ENCODE results near the gene PAPPA.

The PAPPA gene

DNA sequence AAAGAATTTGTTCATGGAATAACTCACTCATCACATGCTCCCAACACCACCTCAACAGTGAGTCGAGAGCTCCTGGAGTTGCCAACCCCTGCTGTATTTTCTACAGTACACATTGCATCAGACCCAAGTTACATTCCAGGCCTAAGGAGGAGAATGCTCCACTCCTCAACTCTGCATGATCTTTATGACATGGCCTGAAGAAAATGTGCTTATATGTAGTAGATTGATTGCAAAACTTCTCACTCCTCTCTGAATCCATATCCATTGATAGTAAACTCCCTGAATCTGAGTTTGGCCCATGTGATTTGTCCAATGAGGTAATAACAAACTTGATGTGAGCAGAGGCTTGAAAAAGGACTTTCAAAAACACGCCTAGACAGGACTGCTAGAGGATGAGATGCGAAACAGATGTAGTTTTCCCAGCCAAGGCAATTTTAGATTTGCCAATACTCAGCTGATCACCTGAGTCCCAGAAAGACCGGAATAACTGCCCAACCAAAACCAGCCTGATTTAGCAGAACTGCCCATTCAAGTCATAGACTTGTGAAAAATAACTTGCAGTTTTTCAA lies 29.0 kb upstream of the PAPPA start:
- Histone ChIP-seq H3F3A (ENCODE audit: insufficient read depth) (no peaks in the 10 kb centered on the region), H2AFZ (ENCODE audit: low read depth, low read length, severe bottlenecking) (no peak overlapping the region), H3K9me2 (replicated peaks; ENCODE audit: insufficient read depth, low read length) (no peaks in the 10 kb centered on the region; the same call in 1 of the 2 replicates), H3K4me3 (ENCODE audit: insufficient read depth, low read length, poor library complexity, severe bottlenecking) (no peak overlapping the region), H3K9ac (ENCODE audit: low read length) (no peak overlapping the region), H3K4me2 (ENCODE audit: low read depth, low read length, poor library complexity, severe bottlenecking) (no peak overlapping the region), H3K36me3 (ENCODE audit: low read length) (no peaks in the 10 kb centered on the region), H3K27me3 (ENCODE audit: low read length) (no peaks in the 10 kb centered on the region), H3K79me2 (ENCODE audit: insufficient read depth, low read length) (no peaks in the 10 kb centered on the region), H4K20me1 (ENCODE audit: low read depth, low read length) (no peaks in the 10 kb centered on the region), H3K27ac (ENCODE audit: low read depth, low read length) (no peak overlapping the region), H3K9me3 (ENCODE audit: insufficient read depth, low read length) (no peaks in the 10 kb centered on the region)
- TF ChIP-seq EZH2phosphoT487 (conservative IDR thresholded peaks at IDR 0.05; ENCODE audit: low read length), result no peak
- TF ChIP-seq, protein P1, sequence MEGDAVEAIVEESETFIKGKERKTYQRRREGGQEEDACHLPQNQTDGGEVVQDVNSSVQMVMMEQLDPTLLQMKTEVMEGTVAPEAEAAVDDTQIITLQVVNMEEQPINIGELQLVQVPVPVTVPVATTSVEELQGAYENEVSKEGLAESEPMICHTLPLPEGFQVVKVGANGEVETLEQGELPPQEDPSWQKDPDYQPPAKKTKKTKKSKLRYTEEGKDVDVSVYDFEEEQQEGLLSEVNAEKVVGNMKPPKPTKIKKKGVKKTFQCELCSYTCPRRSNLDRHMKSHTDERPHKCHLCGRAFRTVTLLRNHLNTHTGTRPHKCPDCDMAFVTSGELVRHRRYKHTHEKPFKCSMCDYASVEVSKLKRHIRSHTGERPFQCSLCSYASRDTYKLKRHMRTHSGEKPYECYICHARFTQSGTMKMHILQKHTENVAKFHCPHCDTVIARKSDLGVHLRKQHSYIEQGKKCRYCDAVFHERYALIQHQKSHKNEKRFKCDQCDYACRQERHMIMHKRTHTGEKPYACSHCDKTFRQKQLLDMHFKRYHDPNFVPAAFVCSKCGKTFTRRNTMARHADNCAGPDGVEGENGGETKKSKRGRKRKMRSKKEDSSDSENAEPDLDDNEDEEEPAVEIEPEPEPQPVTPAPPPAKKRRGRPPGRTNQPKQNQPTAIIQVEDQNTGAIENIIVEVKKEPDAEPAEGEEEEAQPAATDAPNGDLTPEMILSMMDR (IDR thresholded peaks at IDR 0.05; ENCODE audit: insufficient read depth, low read length, poor library complexity, severe bottlenecking), result no peak

DNA sequence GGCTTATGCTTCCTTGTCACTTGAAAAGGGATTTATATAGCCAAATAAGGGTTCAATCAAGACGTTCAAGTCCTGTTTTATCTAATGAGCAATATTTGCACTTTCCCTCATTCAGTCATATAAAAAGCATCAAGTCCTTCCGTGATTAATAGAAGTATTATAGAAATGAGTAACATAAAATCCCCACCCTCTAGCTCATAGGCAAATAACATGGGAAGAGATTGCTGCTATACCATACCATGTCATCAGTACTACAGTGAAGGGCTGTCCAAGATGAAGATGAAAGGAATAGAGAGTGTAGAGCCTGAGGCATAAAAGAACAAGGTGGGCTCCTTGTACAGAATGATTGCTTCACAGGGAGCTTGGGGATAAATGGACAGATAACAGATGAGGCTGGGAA lies 20.4 kb upstream of the PAPPA start:
- H3K4me2 ChIP-seq (ENCODE audit: low read depth, low read length, poor library complexity, severe bottlenecking), result no peak overlapping the region
- no peak for TF ChIP-seq EZH2phosphoT487 (conservative IDR thresholded peaks at IDR 0.05; ENCODE audit: low read length)
- TF ChIP-seq, protein P1 (IDR thresholded peaks at IDR 0.05; ENCODE audit: insufficient read depth, low read length, poor library complexity, severe bottlenecking), result no peak
- no peaks in the 10 kb centered on the region for H4K20me1 ChIP-seq (ENCODE audit: low read depth, low read length)
- H3K9me2 ChIP-seq (replicated peaks; ENCODE audit: insufficient read depth, low read length), result no peaks in the 10 kb centered on the region
- no peaks in the 10 kb centered on the region for H3K27me3 ChIP-seq (ENCODE audit: low read length)
- no peak overlapping the region for H3K4me3 ChIP-seq (ENCODE audit: insufficient read depth, low read length, poor library complexity, severe bottlenecking)
- H3K27ac ChIP-seq (ENCODE audit: low read depth, low read length), result no peak overlapping the region
- H3K36me3 ChIP-seq (ENCODE audit: low read length), result no peaks in the 10 kb centered on the region
- H3K9me3 ChIP-seq (ENCODE audit: insufficient read depth, low read length), result no peaks in the 10 kb centered on the region
- H3K9ac ChIP-seq (ENCODE audit: low read length), result no peak overlapping the region
- no peaks in the 10 kb centered on the region for H3K79me2 ChIP-seq (ENCODE audit: insufficient read depth, low read length)
- H2AFZ ChIP-seq (ENCODE audit: low read depth, low read length, severe bottlenecking), result no peak overlapping the region
- no peaks in the 10 kb centered on the region for H3F3A ChIP-seq (ENCODE audit: insufficient read depth)

DNA sequence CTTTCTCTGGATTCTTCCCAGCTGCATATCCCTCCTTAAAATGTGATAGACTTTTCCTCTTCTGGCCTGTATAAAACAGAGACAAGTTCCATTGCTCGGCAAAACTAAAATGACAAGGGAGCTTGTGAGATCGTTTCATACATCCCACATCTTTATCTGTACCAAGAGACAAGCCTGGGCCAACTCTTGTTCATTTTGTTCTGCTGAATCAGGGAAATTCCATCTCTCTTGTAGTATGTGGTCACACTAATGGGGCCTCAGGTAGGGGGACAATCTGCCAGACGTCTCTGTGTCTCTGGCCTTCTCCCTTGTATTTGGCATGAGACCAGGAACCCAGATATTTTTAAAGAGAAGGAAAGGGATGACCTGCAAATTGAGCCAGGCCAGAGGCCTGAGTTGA lies 18.6 kb upstream of the PAPPA start:
- Histone ChIP-seq H3K9me3 (ENCODE audit: insufficient read depth, low read length) (no peaks in the 10 kb centered on the region), H3K4me3 (ENCODE audit: insufficient read depth, low read length, poor library complexity, severe bottlenecking) (no peak overlapping the region), H4K20me1 (ENCODE audit: low read depth, low read length) (no peaks in the 10 kb centered on the region)

More for the DNA sequence above, 18.6 kb upstream of the PAPPA start:
- Histone ChIP-seq H3K27me3 (ENCODE audit: low read length) (no peaks in the 10 kb centered on the region), H3K27ac (ENCODE audit: low read depth, low read length) (no peak overlapping the region), H3F3A (ENCODE audit: insufficient read depth) (no peaks in the 10 kb centered on the region), H3K4me2 (ENCODE audit: low read depth, low read length, poor library complexity, severe bottlenecking) (no peak overlapping the region), H2AFZ (ENCODE audit: low read depth, low read length, severe bottlenecking) (no peak overlapping the region), H3K9ac (ENCODE audit: low read length) (no peak overlapping the region), H3K9me2 (replicated peaks; ENCODE audit: insufficient read depth, low read length) (no peaks in the 10 kb centered on the region), H3K36me3 (ENCODE audit: low read length) (no peaks in the 10 kb centered on the region), H3K79me2 (ENCODE audit: insufficient read depth, low read length) (no peaks in the 10 kb centered on the region)
- no peak for TF ChIP-seq EZH2phosphoT487 (conservative IDR thresholded peaks at IDR 0.05; ENCODE audit: low read length)
- TF ChIP-seq, protein P1 (IDR thresholded peaks at IDR 0.05; ENCODE audit: insufficient read depth, low read length, poor library complexity, severe bottlenecking), result no peak

All from SU-DHL-6 (cell line).